CD8-positive, alpha-beta memory T cell (primary cell): ENCODE measurements around the gene PGM3. TPM values are rescaled to one million over a fixed set of nuclear protein-coding genes. Genes with fewer than 3 reads are reported as not detected.

ENCODE experiments used
- CTCF ChIA-PET: fragments of 350-600 bp; sonication (Branson Sonifier 250); formaldehyde crosslinking; loops from one replicate; lab custom pipeline; 2021; ENCODE audit warnings: antibody characterized with exemption; lab: Charles Lee
- POLR2A ChIA-PET: fragments of 350-600 bp; sonication (Branson Sonifier 250); formaldehyde crosslinking; loops from one replicate; lab custom pipeline; 2021; ENCODE audit warnings: antibody characterized with exemption; lab: Charles Lee
- DNase-seq, 5 donors: peaks; one replicate each; pipeline versions ENCODE4 v3.0.0 to v3.0.0-alpha.2; 2020 to 2022; ENCODE audit warnings: mixed read lengths in 1 of 5
- H3K27ac ChIP-seq: one replicate; pipeline ENCODE4 v1.7.0; 2013; ENCODE audit warnings: low read depth, mild to moderate bottlenecking, low read length, moderate library complexity
- H3K27me3 ChIP-seq: 2 replicates; pipeline ENCODE4 v1.7.0; 2013; ENCODE audit warnings: low read length, mild to moderate bottlenecking; ENCODE audit not compliant: insufficient read depth, poor library complexity, severe bottlenecking
- H3K36me3 ChIP-seq: 2 replicates; pipeline ENCODE4 v1.7.0; 2013; ENCODE audit warnings: mild to moderate bottlenecking, low read length, moderate library complexity; ENCODE audit not compliant: insufficient read depth
- H3K4me1 ChIP-seq: 2 replicates; pipeline ENCODE4 v1.7.0; 2013; ENCODE audit warnings: mild to moderate bottlenecking, low read length, moderate library complexity; ENCODE audit not compliant: insufficient read depth
- H3K4me3 ChIP-seq: 2 replicates; pipeline ENCODE4 v1.7.0; 2013; ENCODE audit warnings: mild to moderate bottlenecking, low read length
- H3K9me3 ChIP-seq: 2 replicates; pipeline ENCODE4 v1.7.0; 2013; ENCODE audit warnings: mild to moderate bottlenecking, low read length
- H3K27ac Mint-ChIP-seq, 8 donors: one replicate each; pipeline ENCODE4 v1.8.0; 2020 to 2021; ENCODE audit warnings: mixed read lengths in 8 of 8, mild to moderate bottlenecking in 6 of 8, inconsistent platforms in 3 of 8, moderate library complexity in 3 of 8
- H3K27me3 Mint-ChIP-seq, 2 donors: one replicate each; pipeline ENCODE4 v1.8.0; 2020 to 2021; ENCODE audit warnings: mixed read lengths in 2 of 2, mild to moderate bottlenecking in 1 of 2, moderate library complexity in 1 of 2
- H3K36me3 Mint-ChIP-seq, 3 donors: one replicate each; pipeline ENCODE4 v1.8.0; 2020 to 2021; ENCODE audit warnings: mixed read lengths in 3 of 3, inconsistent platforms in 1 of 3, mild to moderate bottlenecking in 1 of 3
- H3K4me1 Mint-ChIP-seq, 3 donors: one replicate each; pipeline ENCODE4 v1.8.0; 2020 to 2021; ENCODE audit warnings: mixed read lengths in 3 of 3, inconsistent platforms in 1 of 3, mild to moderate bottlenecking in 1 of 3
- H3K4me3 Mint-ChIP-seq, 7 donors: one replicate each; pipeline ENCODE4 v1.8.0; 2020 to 2021; ENCODE audit warnings: mixed read lengths in 7 of 7, mild to moderate bottlenecking in 6 of 7, moderate library complexity in 4 of 7, inconsistent platforms in 2 of 7
- H3K9me3 Mint-ChIP-seq, 5 donors: one replicate each; pipeline ENCODE4 v1.8.0; 2020 to 2022; ENCODE audit warnings: mixed read lengths in 5 of 5, mild to moderate bottlenecking in 3 of 5, moderate library complexity in 2 of 5, inconsistent platforms in 1 of 5
- polyA plus RNA-seq: library from polyadenylated mRNA; unstranded; fragments of 300-500 nt; fragmentation: Illumina TruSeq; gene quantifications from one replicate; pipeline ENCODE4 v1.2.3, GENCODE V29; 2021
- total RNA-seq, 2 experiments: library from RNA; stranded (reverse); gene quantifications; one replicate each; pipeline ENCODE4 v1.2.3, GENCODE V29; 2021

Gene PGM3
- total and polyA plus RNA-seq, 3 experiments from 2014 or later: 10.8 to 19.8 (median 18.7) TPM

DNA sequence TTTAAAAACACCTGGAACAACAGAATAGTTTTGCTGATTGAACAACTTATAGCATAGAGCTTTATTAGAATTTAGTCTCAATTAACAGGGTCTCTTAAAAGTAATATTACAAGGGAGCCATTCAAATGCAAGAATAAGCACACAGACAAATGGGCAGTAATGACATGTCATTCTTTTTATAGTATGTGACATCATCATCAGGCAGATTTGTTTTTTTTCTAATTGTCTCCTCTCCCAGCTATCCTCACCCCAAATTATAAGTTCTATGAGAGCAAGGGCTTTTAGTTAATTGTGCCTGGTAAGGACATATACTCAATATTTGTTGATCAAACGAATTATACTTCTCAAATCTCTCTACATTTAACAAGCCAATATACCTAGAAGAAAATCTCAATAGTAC is 11.0 kb downstream of the PGM3 start:
- Mint-ChIP-seq H3K36me3 (peaks cover 9 to 80% (median 29%) of the 10 kb centered on the region in 3 donors), H3K27me3 (no peaks in the 10 kb centered on the region), H3K4me3 (no peak overlapping the region), H3K27ac (peak overlapping the region in 2 of 8 donors; percentile 24 to 35), H3K4me1 (peaks cover 3 to 20% (median 12%) of the 10 kb centered on the region in 3 donors), H3K9me3 (no peaks in the 10 kb centered on the region)
- H3K27me3 ChIP-seq: no peaks in the 10 kb centered on the region
- H3K4me3 ChIP-seq: no peak overlapping the region
- DNase-seq: no peak
- no peak overlapping the region for H3K27ac ChIP-seq
- H3K36me3 ChIP-seq: peaks cover 25% of the 10 kb centered on the region
- CTCF ChIA-PET: no interaction called here
- H3K9me3 ChIP-seq: no peaks in the 10 kb centered on the region
- POLR2A ChIA-PET: no interaction called here
- no peaks in the 10 kb centered on the region for H3K4me1 ChIP-seq

GRCh38 chr6:83180426-83180950 is 12.6 kb downstream of the PGM3 start:
- peaks cover 18% of the 10 kb centered on the region for H3K36me3 ChIP-seq

DNA sequence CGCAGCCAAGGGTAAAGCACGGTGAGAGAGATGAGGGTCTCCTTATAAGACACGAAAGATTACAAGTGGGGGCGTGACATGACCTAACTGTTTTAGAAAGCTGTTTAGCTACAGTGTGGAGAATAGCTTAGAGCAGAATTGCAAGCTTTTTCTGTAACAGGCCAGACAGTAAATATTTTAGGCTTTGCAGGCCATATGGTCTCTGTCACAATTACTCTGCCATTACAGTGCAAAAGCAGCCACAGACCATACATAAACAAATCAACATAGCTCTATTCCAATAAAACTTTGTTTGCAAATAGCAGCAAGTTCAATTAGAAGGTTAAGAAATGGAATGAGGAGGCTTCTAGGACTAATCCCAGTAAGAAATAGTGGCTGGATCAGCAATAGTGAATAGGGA is 16.8 kb downstream of the PGM3 start:
- H3K4me3 ChIP-seq: no peak overlapping the region
- POLR2A ChIA-PET: no interaction called here
- Mint-ChIP-seq H3K27ac (peak overlapping the region in 2 of 8 donors; percentile 7 to 51), H3K4me3 (no peak overlapping the region), H3K36me3 (peaks cover 4 to 77% (median 27%) of the 10 kb centered on the region in 3 donors), H3K27me3 (no peaks in the 10 kb centered on the region), H3K9me3 (no peaks in the 10 kb centered on the region), H3K4me1 (peaks cover 0 to 10% (median 3%) of the 10 kb centered on the region in 3 donors)
- H3K36me3 ChIP-seq: peaks cover 15% of the 10 kb centered on the region
- H3K4me1 ChIP-seq: no peaks in the 10 kb centered on the region
- no peak overlapping the region for H3K27ac ChIP-seq
- H3K9me3 ChIP-seq: no peaks in the 10 kb centered on the region
- CTCF ChIA-PET: no interaction called here
- no peaks in the 10 kb centered on the region for H3K27me3 ChIP-seq
- no peak for DNase-seq

More at GRCh38 chr6:83180426-83180950, 12.6 kb downstream of the PGM3 start:
- no peaks in the 10 kb centered on the region for H3K27me3 Mint-ChIP-seq
- no peaks in the 10 kb centered on the region for H3K27me3 ChIP-seq
- no peaks in the 10 kb centered on the region for H3K9me3 ChIP-seq
- H3K36me3 Mint-ChIP-seq: peaks cover 9 to 80% (median 31%) of the 10 kb centered on the region in 3 donors
- CTCF ChIA-PET: no interaction called here
- POLR2A ChIA-PET: no interaction called here
- H3K4me1 ChIP-seq: no peaks in the 10 kb centered on the region
- no peak overlapping the region for H3K27ac ChIP-seq
- H3K4me3 Mint-ChIP-seq: no peak overlapping the region
- H3K4me3 ChIP-seq: no peak overlapping the region
- no peaks in the 10 kb centered on the region for H3K9me3 Mint-ChIP-seq
- H3K27ac Mint-ChIP-seq: no peak overlapping the region
- H3K4me1 Mint-ChIP-seq: peaks cover 3 to 20% (median 12%) of the 10 kb centered on the region in 3 donors
- DNase-seq: no peak

DNA sequence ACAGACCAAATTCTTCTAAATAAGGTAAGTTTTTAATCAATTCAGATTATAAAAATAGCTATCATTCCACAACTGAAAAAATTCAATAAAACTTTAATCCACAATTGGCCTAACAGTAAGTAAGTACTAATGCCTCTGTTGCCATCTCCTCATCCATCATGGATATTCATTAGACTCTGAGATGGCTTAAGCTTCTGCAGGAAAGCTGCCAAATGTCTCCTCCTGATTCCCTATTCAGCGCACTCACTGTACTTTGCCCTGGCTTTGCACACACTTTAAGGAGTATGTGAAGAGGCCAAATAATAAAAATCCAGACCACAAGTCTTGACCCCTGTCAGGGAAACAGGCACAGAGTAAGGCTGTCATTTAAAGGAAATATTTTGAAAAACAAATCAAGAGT is 23.6 kb downstream of the PGM3 start:
- Histone ChIP-seq H3K4me3 (no peak overlapping the region), H3K9me3 (no peaks in the 10 kb centered on the region), H3K27ac (no peak overlapping the region), H3K4me1 (no peaks in the 10 kb centered on the region), H3K27me3 (no peaks in the 10 kb centered on the region), H3K36me3 (peaks cover 42% of the 10 kb centered on the region)
- H3K4me1 Mint-ChIP-seq: no peaks in the 10 kb centered on the region
- ChIA-PET POLR2A (no interaction called here), CTCF (interaction anchor here (1.5 kb wide), 1 partner anchor 102 kb away, joined by 3 read pairs; the partner anchor contains the start of gene DOP1A)
- no peaks in the 10 kb centered on the region for H3K9me3 Mint-ChIP-seq
- H3K27me3 Mint-ChIP-seq: no peaks in the 10 kb centered on the region
- DNase-seq: no peak
- peaks cover 5 to 92% (median 29%) of the 10 kb centered on the region in 3 donors for H3K36me3 Mint-ChIP-seq
- peak overlapping the region in 4 of 8 donors; percentile 7 to 50 (median 29) for H3K27ac Mint-ChIP-seq
- no peak overlapping the region for H3K4me3 Mint-ChIP-seq

- Histone ChIP-seq H3K27me3 (no peaks in the 10 kb centered on the region), H3K9me3 (no peaks in the 10 kb centered on the region), H3K4me3 (no peak overlapping the region), H3K4me1 (no peaks in the 10 kb centered on the region), H3K36me3 (peaks cover 39% of the 10 kb centered on the region), H3K27ac (no peak overlapping the region)
- ChIA-PET CTCF (interaction anchor here (1.5 kb wide), 1 partner anchor 102 kb away, joined by 3 read pairs; the partner anchor contains the start of gene DOP1A), POLR2A (no interaction called here)
- peak overlapping the region in 2 of 8 donors; percentile 57 to 58 for H3K27ac Mint-ChIP-seq
- H3K27me3 Mint-ChIP-seq: no peaks in the 10 kb centered on the region
- H3K9me3 Mint-ChIP-seq: no peaks in the 10 kb centered on the region
- no peaks in the 10 kb centered on the region for H3K4me1 Mint-ChIP-seq
- H3K36me3 Mint-ChIP-seq: peaks cover 8 to 92% (median 29%) of the 10 kb centered on the region in 3 donors
- no peak overlapping the region for H3K4me3 Mint-ChIP-seq
- no peak for DNase-seq
Measured at GRCh38 chr6:83169106-83169505, 24.0 kb downstream of the PGM3 start.

- CTCF ChIA-PET: interaction anchor here (1.5 kb wide), 1 partner anchor 101 kb away, joined by 3 read pairs; the partner anchor contains the start of gene DOP1A
- no peaks in the 10 kb centered on the region for H3K27me3 Mint-ChIP-seq
- no peak for DNase-seq
- Histone ChIP-seq H3K4me1 (no peaks in the 10 kb centered on the region), H3K27me3 (no peaks in the 10 kb centered on the region), H3K4me3 (no peak overlapping the region), H3K36me3 (peaks cover 38% of the 10 kb centered on the region), H3K9me3 (no peaks in the 10 kb centered on the region), H3K27ac (no peak overlapping the region)
- POLR2A ChIA-PET: no interaction called here
- H3K27ac Mint-ChIP-seq: peak overlapping the region in 1 of 8 donors; percentile 60
- H3K36me3 Mint-ChIP-seq: peaks cover 8 to 93% (median 29%) of the 10 kb centered on the region in 3 donors
- no peak overlapping the region for H3K4me3 Mint-ChIP-seq
- no peaks in the 10 kb centered on the region for H3K4me1 Mint-ChIP-seq
- no peaks in the 10 kb centered on the region for H3K9me3 Mint-ChIP-seq
Measured at GRCh38 chr6:83168556-83168955, 24.5 kb downstream of the PGM3 start.

- no peaks in the 10 kb centered on the region for H3K4me1 Mint-ChIP-seq
- CTCF ChIA-PET: interaction anchor here (1.7 kb wide), 1 partner anchor 55 kb away, joined by 3 read pairs; no protein-coding TSS in a partner anchor
- Histone ChIP-seq H3K36me3 (peaks cover 31% of the 10 kb centered on the region), H3K9me3 (no peaks in the 10 kb centered on the region), H3K27ac (no peak overlapping the region), H3K4me3 (no peak overlapping the region), H3K4me1 (no peaks in the 10 kb centered on the region), H3K27me3 (no peaks in the 10 kb centered on the region)
- H3K27ac Mint-ChIP-seq: peak overlapping the region in 2 of 8 donors; percentile 70 to 72
- POLR2A ChIA-PET: no interaction called here
- no peaks in the 10 kb centered on the region for H3K9me3 Mint-ChIP-seq
- no peaks in the 10 kb centered on the region for H3K27me3 Mint-ChIP-seq
- DNase-seq: no peak
- H3K36me3 Mint-ChIP-seq: peaks cover 8 to 92% (median 26%) of the 10 kb centered on the region in 3 donors
- H3K4me3 Mint-ChIP-seq: no peak overlapping the region
Measured at GRCh38 chr6:83167726-83168278, 25.3 kb downstream of the PGM3 start.

- Mint-ChIP-seq H3K27ac (peak overlapping the region in 3 of 8 donors; percentile 1 to 74 (median 32)), H3K4me3 (no peak overlapping the region), H3K9me3 (no peaks in the 10 kb centered on the region), H3K36me3 (peaks cover 4 to 79% (median 32%) of the 10 kb centered on the region in 3 donors), H3K27me3 (no peaks in the 10 kb centered on the region), H3K4me1 (no peaks in the 10 kb centered on the region)
- no peak overlapping the region for H3K27ac ChIP-seq
- ChIA-PET POLR2A (no interaction called here), CTCF (interaction anchor here (1.4 to 1.9 kb wide), 2 partner anchors 25 to 93 kb away, joined by 3 to 6 read pairs; partner anchors contain the start of gene DOP1A)
- no peaks in the 10 kb centered on the region for H3K27me3 ChIP-seq
- no peak for DNase-seq
- H3K36me3 ChIP-seq: peaks cover 8% of the 10 kb centered on the region
- no peak overlapping the region for H3K4me3 ChIP-seq
- H3K9me3 ChIP-seq: no peaks in the 10 kb centered on the region
- H3K4me1 ChIP-seq: no peaks in the 10 kb centered on the region
Measured at GRCh38 chr6:83160167-83160566, 32.9 kb downstream of the PGM3 start.
